Measurements from ENCODE around the gene NUP155. TPM values are rescaled to one million over a fixed set of nuclear protein-coding genes. Genes with fewer than 3 reads are reported as not detected.
"Not testable (repeated sequence)": the region's sequence is repeated elsewhere in the genome, so short reads cannot be mapped to it uniquely, and the experiment has no call there.

Gene NUP155
- 63.9 and 65.3 TPM in 2 replicates for total RNA-seq (2022)
- Bru-seq, nascent RNA: percentile 81 among the genes with signal in this experiment
- BruChase-seq, experiment 1, labeled RNA remaining after a 2-hour chase: percentile 84 among the genes with signal in this experiment
- BruChase-seq, experiment 2, labeled RNA remaining after a 6-hour chase: percentile 91 among the genes with signal in this experiment
- long read RNA-seq, full-length matches to known transcripts: 23 of 45 reads
- long read RNA-seq, partial matches to known transcripts: 6 of 45 reads
- long read RNA-seq, other reads (novel, unspliced or antisense): 16 of 45 reads

GRCh38 chr5:37370864-37371726, at the start of gene NUP155:
Gene NUP155 (minus strand): TSS chr5:37371106. CDS start chr5:37370977, 129 bp downstream.
- intact Hi-C loops (cut with micrococcal nuclease; ENCODE audit: unreplicated experiment): loop anchor here (1.0 kb wide), 1 partner anchor 8 kb away; the partner anchor contains the start of gene WDR70

GRCh38 chr5:37417347-37417746, 46.4 kb upstream of the NUP155 start:
- Histone ChIP-seq H3K27me3 (replicated peaks; ENCODE audit: control insufficient read depth, insufficient read depth, low read length) (no peaks in the 10 kb centered on the region), H3K36me3 (ENCODE audit: control insufficient read depth, insufficient read depth, low read length) (no peaks in the 10 kb centered on the region), H3K4me1 (0 out of 2 replicates have a peak, but pooled peaks cover 3% of the 10 kb centered on the region), H3K4me3 (ENCODE audit: low read depth, low read length) (no peak overlapping the region), H3K9me3 (no peaks in the 10 kb centered on the region)
- peaks cover 24% of the 10 kb centered on the region for H3K36me3 Mint-ChIP-seq (ENCODE audit: insufficient read depth, unreplicated experiment)
- POLR2A ChIA-PET: no interaction called here
- intact Hi-C loops (cut with micrococcal nuclease; ENCODE audit: unreplicated experiment): no loop called here
- H3K27me3 Mint-ChIP-seq (ENCODE audit: insufficient read depth, unreplicated experiment): no peaks in the 10 kb centered on the region
- CTCF ChIA-PET: interaction anchor here (0.6 kb wide), 1 partner anchor 44 kb away, joined by 3 read pairs; no protein-coding TSS in a partner anchor
- H3K9me3 Mint-ChIP-seq (ENCODE audit: unreplicated experiment): no peaks in the 10 kb centered on the region
- no peaks in the 10 kb centered on the region for H3K4me1 Mint-ChIP-seq (ENCODE audit: low read depth, unreplicated experiment)
- H3K4me3 Mint-ChIP-seq (ENCODE audit: unreplicated experiment): no peak overlapping the region
- no TSS peak for BruUV-seq (replicated peaks)
- H3K27ac Mint-ChIP-seq (ENCODE audit: unreplicated experiment): no peak overlapping the region
- DNase-seq: no peak
- no peak for TF ChIP-seq CTCF (IDR thresholded peaks at IDR 0.05; ENCODE audit: insufficient read depth in 1 of 2, low read depth in 1 of 2, low read length in 1 of 2, severe bottlenecking in 1 of 2, unreplicated experiment in 1 of 2)

More at GRCh38 chr5:37370864-37371726, at the start of gene NUP155:
- no peak for TF ChIP-seq CTCF (IDR thresholded peaks at IDR 0.05; ENCODE audit: insufficient read depth in 1 of 2, low read depth in 1 of 2, low read length in 1 of 2, severe bottlenecking in 1 of 2, unreplicated experiment in 1 of 2)
- Histone ChIP-seq H3K4me3 (ENCODE audit: low read depth, low read length) (peak within 1 kb of the TSS; percentile 90), H3K9me3 (no peaks in the 10 kb centered on the region), H3K27me3 (replicated peaks; ENCODE audit: control insufficient read depth, insufficient read depth, low read length) (no peaks in the 10 kb centered on the region), H3K4me1 (peaks cover 8% of the 10 kb centered on the region), H3K36me3 (ENCODE audit: control insufficient read depth, insufficient read depth, low read length) (no peaks in the 10 kb centered on the region)
- Mint-ChIP-seq H3K27ac (ENCODE audit: unreplicated experiment) (peak within 1 kb of the TSS; percentile 97), H3K27me3 (ENCODE audit: insufficient read depth, unreplicated experiment) (no peaks in the 10 kb centered on the region), H3K36me3 (ENCODE audit: insufficient read depth, unreplicated experiment) (peaks cover 23% of the 10 kb centered on the region), H3K9me3 (ENCODE audit: unreplicated experiment) (no peaks in the 10 kb centered on the region), H3K4me1 (ENCODE audit: low read depth, unreplicated experiment) (peaks cover 17% of the 10 kb centered on the region), H3K4me3 (ENCODE audit: unreplicated experiment) (peak within 1 kb of the TSS; percentile 92)
- peak; percentile 90 to 95 for DNase-seq
- ChIA-PET POLR2A (interaction anchor here (0.6 to 1.6 kb wide), 6 partner anchors 8 to 754 kb away, joined by 3 to 14 read pairs (median 6); partner anchors contain the start of genes CPLANE1 and WDR70), CTCF (interaction anchor here (0.6 to 1.3 kb wide), 4 partner anchors 8 to 581 kb away, joined by 3 to 12 read pairs (median 6); partner anchors contain the start of gene WDR70)
- no TSS peak for BruUV-seq (replicated peaks)

GRCh38 chr5:37415456-37415855, 44.5 kb upstream of the NUP155 start:
- BruUV-seq (replicated peaks); H3K4me3 Mint-ChIP-seq (ENCODE audit: unreplicated experiment); H3K4me3 ChIP-seq (ENCODE audit: low read depth, low read length); CTCF ChIA-PET; intact Hi-C loops (cut with micrococcal nuclease; ENCODE audit: unreplicated experiment); POLR2A ChIA-PET; H3K4me1 Mint-ChIP-seq (ENCODE audit: low read depth, unreplicated experiment); H3K27ac Mint-ChIP-seq (ENCODE audit: unreplicated experiment); DNase-seq; H3K36me3 ChIP-seq (ENCODE audit: control insufficient read depth, insufficient read depth, low read length); H3K9me3 Mint-ChIP-seq (ENCODE audit: unreplicated experiment); H3K27me3 Mint-ChIP-seq (ENCODE audit: insufficient read depth, unreplicated experiment); H3K4me1 ChIP-seq; H3K9me3 ChIP-seq; H3K27me3 ChIP-seq (replicated peaks; ENCODE audit: control insufficient read depth, insufficient read depth, low read length): not testable (repeated sequence)
- peaks cover 24% of the 10 kb centered on the region for H3K36me3 Mint-ChIP-seq (ENCODE audit: insufficient read depth, unreplicated experiment)
